Midbrain (tissue), 1 donor: ENCODE results near the gene DAO.
A peak's percentile ranks its signal among the peaks of the same experiment; 100 is the strongest.
"Not testable (repeated sequence)": the region's sequence is repeated elsewhere in the genome, so short reads cannot be mapped to it uniquely, and the experiment has no call there.

Source experiments
- DNase-seq: peaks from one replicate; lab custom pipeline; 2025; lab: John Stamatoyannopoulos, UW

DAO gene

GRCh38 chr12:108879615-108880254 lies at the start of gene DAO:
Gene DAO (plus strand): TSS chr12:108880092. CDS start chr12:108885007, 4,915 bp downstream.
- no peak for DNase-seq

- DNase-seq: no peak
These were observed 48.4 kb upstream of the DAO start for GRCh38 chr12:108831309-108831991.

- no peak for DNase-seq
These were observed 47.7 kb upstream of the DAO start for GRCh38 chr12:108832208-108832607.

- DNase-seq: no peak
These were observed 47.0 kb upstream of the DAO start for GRCh38 chr12:108832730-108833354.

- DNase-seq: no peak
These were observed 46.5 kb upstream of the DAO start for GRCh38 chr12:108833355-108833733.

- peak; percentile 30 for DNase-seq
These were observed 46.0 kb upstream of the DAO start for GRCh38 chr12:108833757-108834472.

GRCh38 chr12:108835860-108836634 lies 43.8 kb upstream of the DAO start:
- DNase-seq: no peak

GRCh38 chr12:108837239-108837638 lies 42.7 kb upstream of the DAO start:
- no peak for DNase-seq

GRCh38 chr12:108837680-108838079 lies 42.2 kb upstream of the DAO start:
- no peak for DNase-seq

GRCh38 chr12:108838194-108839017 lies 41.5 kb upstream of the DAO start:
- no peak for DNase-seq

- DNase-seq: no peak
These were observed 40.6 kb upstream of the DAO start for GRCh38 chr12:108839018-108839889.

GRCh38 chr12:108839890-108840230 lies 40.0 kb upstream of the DAO start:
- no peak for DNase-seq

- no peak for DNase-seq
These were observed 39.1 kb upstream of the DAO start for GRCh38 chr12:108840605-108841332.

GRCh38 chr12:108841825-108842224 lies 38.1 kb upstream of the DAO start:
- not testable (repeated sequence) for DNase-seq

- DNase-seq: no peak
These were observed 37.5 kb upstream of the DAO start for GRCh38 chr12:108842361-108842760.

GRCh38 chr12:108843187-108843586 lies 36.7 kb upstream of the DAO start:
- DNase-seq: no peak

- DNase-seq: no peak
These were observed 34.2 kb upstream of the DAO start for GRCh38 chr12:108845696-108846095.

GRCh38 chr12:108846290-108846701 lies 33.6 kb upstream of the DAO start:
- peak; percentile 67 for DNase-seq

GRCh38 chr12:108847705-108848104 lies 32.2 kb upstream of the DAO start:
- DNase-seq: no peak
